ENCODE results near the gene UGDH.

UGDH gene

GRCh38 chr4:39453738-39454137 is 73.5 kb downstream of the UGDH start:
- no peak for DNase-seq (ENCODE audit: low read depth in 1 of 2, low spot score in 1 of 2)

GRCh38 chr4:39452860-39453587 is 74.2 kb downstream of the UGDH start:
- no peak for DNase-seq (ENCODE audit: low read depth in 1 of 2, low spot score in 1 of 2)

- DNase-seq (ENCODE audit: low read depth in 1 of 2, low spot score in 1 of 2), result no peak
These were observed 74.9 kb downstream of the UGDH start for GRCh38 chr4:39452153-39452859.

GRCh38 chr4:39451423-39452023 is 75.7 kb downstream of the UGDH start:
- DNase-seq (ENCODE audit: low read depth in 1 of 2, low spot score in 1 of 2), result no peak

- no peak for DNase-seq (ENCODE audit: low read depth in 1 of 2, low spot score in 1 of 2)
These were observed 76.6 kb downstream of the UGDH start for GRCh38 chr4:39450618-39451017.

All from activated T-helper 1 cell treated with anti-CD3 and anti-CD28 coated beads, Interleukin-2, amount 50 U/mL, for 16 hours (primary cell).